CD4-positive, alpha-beta T cell treated with Interleukin-6 at 100 ng/mL for 8 hours (primary cell): ENCODE data around the gene ENKD1.
"Not testable (repeated sequence)": the region's sequence is repeated elsewhere in the genome, so short reads cannot be mapped to it uniquely, and the experiment has no call there.

Source experiments
- DNase-seq: peaks from one replicate; pipeline ENCODE4 v3.0.0-alpha.2; 2020; ENCODE audit warnings: mixed read lengths, low spot score

Gene ENKD1

GRCh38 chr16:67666559-67667452 lies at the start of gene ENKD1, which contains the start of gene C16orf86:
Gene ENKD1 (minus strand): TSS chr16:67666750. CDS start chr16:67666442, 308 bp downstream.
Gene C16orf86 (plus strand): TSS chr16:67666814. CDS start chr16:67666971, 157 bp downstream.
- peak; percentile 85 for DNase-seq

GRCh38 chr16:67716097-67716496 lies 49.5 kb upstream of the ENKD1 start:
- DNase-seq = no peak

GRCh38 chr16:67714522-67714921 lies 48.0 kb upstream of the ENKD1 start:
- no peak for DNase-seq

GRCh38 chr16:67713647-67714273 lies 47.2 kb upstream of the ENKD1 start:
- DNase-seq = no peak

- DNase-seq = no peak
Measured at GRCh38 chr16:67710607-67711006, 44.1 kb upstream of the ENKD1 start.

- DNase-seq = no peak
Measured at GRCh38 chr16:67709050-67709449, 42.5 kb upstream of the ENKD1 start.

GRCh38 chr16:67708368-67708771 lies 41.8 kb upstream of the ENKD1 start:
- DNase-seq = no peak

GRCh38 chr16:67707790-67708189 lies 41.2 kb upstream of the ENKD1 start:
- no peak for DNase-seq

GRCh38 chr16:67707210-67707609 lies 40.7 kb upstream of the ENKD1 start:
- no peak for DNase-seq

GRCh38 chr16:67704110-67704509 lies 37.6 kb upstream of the ENKD1 start:
- no peak for DNase-seq

GRCh38 chr16:67703626-67704025 lies 37.1 kb upstream of the ENKD1 start:
- DNase-seq = peak; percentile 13

- DNase-seq = no peak
Measured at GRCh38 chr16:67702130-67702529, 35.6 kb upstream of the ENKD1 start.

GRCh38 chr16:67701420-67701819 lies 34.9 kb upstream of the ENKD1 start:
- DNase-seq = no peak

- no peak for DNase-seq
Measured at GRCh38 chr16:67699265-67699664, 32.7 kb upstream of the ENKD1 start.

- DNase-seq = no peak
Measured at GRCh38 chr16:67697422-67698185, 31.1 kb upstream of the ENKD1 start.

- DNase-seq = no peak
Measured at GRCh38 chr16:67694611-67695010, 28.1 kb upstream of the ENKD1 start.

GRCh38 chr16:67693517-67694285 lies 27.2 kb upstream of the ENKD1 start:
- not testable (repeated sequence) for DNase-seq

GRCh38 chr16:67685388-67686112 lies 19.0 kb upstream of the ENKD1 start:
- DNase-seq = no peak

GRCh38 chr16:67683767-67684166 lies 17.2 kb upstream of the ENKD1 start:
- DNase-seq = no peak

- no peak for DNase-seq
Measured at GRCh38 chr16:67679935-67680897, 13.7 kb upstream of the ENKD1 start.
